Measurements from ENCODE around the gene PRPF31.

The PRPF31 gene

DNA sequence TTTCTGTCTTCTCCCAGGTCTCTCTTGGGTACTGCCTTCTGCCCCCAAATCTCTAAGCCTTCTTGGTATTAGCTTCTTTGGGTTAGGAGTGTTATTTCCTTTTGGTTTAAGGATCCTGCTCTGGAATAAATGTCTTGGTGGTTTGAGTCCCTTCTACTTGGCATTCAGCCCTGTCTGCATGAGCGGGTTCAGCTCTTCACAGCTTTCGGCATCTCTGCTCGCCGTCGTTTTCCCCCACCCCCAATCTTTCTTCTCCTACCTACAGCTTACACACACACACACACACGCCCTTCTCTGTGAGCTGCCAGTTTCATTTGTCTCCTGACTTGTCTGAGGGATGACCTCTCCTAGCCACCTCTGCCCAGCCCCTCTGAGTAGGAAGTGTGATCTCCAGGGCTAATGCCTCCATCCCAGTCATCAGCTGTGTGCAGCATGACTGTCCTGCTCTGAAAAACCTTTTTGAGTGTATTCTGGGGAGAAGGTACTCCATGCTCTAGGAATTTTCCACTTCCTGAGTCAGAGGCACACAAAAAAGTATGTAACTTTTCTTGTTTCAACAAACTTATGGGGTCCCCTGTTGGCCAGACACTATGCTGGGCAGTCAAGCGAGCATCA lies 26.7 kb downstream of the PRPF31 start:
- DNase-seq: no peak

DNA sequence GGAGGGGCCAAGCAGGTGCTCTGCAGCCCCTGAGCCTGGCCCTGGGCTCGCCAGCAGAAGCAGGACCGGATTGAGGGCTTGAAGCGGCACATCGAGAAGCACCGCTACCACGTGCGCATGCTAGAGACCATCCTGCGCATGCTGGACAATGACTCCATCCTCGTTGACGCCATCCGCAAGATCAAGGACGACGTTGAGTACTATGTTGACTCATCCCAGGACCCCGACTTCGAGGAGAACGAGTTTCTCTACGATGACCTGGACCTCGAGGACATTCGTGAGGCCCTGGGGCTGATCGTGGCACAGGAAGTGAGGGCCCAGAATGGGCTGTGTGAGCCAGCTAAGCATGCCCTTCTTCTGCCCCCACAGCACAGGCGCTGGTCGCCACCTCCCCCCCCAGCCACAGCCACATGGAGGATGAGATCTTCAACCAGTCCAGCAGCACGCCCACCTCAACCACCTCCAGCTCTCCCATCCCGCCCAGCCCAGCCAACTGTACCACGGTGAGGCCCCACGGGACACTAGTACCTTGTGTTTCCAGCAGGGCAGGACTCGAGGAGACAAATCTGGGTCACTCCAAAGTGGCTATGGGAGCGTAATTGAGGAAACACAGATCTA lies 30.1 kb downstream of the PRPF31 start:
- DNase-seq: no peak

GRCh38 chr19:54147676-54148075 lies 32.1 kb downstream of the PRPF31 start:
- DNase-seq: no peak

DNA sequence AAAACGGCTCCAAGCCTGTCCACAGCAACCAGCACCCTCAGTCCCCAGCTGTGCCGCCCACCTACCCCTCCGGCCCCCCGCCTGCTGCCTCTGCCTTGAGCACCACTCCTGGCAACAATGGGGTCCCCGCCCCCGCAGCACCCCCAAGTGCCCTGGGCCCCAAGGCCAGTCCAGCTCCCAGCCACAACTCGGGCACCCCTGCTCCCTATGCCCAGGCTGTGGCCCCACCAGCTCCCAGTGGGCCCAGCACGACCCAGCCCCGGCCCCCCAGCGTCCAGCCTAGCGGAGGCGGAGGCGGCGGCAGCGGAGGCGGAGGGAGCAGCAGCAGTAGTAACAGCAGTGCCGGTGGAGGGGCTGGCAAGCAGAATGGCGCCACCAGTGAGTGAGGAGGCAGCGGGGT lies 32.6 kb downstream of the PRPF31 start:
- no peak for DNase-seq

DNA sequence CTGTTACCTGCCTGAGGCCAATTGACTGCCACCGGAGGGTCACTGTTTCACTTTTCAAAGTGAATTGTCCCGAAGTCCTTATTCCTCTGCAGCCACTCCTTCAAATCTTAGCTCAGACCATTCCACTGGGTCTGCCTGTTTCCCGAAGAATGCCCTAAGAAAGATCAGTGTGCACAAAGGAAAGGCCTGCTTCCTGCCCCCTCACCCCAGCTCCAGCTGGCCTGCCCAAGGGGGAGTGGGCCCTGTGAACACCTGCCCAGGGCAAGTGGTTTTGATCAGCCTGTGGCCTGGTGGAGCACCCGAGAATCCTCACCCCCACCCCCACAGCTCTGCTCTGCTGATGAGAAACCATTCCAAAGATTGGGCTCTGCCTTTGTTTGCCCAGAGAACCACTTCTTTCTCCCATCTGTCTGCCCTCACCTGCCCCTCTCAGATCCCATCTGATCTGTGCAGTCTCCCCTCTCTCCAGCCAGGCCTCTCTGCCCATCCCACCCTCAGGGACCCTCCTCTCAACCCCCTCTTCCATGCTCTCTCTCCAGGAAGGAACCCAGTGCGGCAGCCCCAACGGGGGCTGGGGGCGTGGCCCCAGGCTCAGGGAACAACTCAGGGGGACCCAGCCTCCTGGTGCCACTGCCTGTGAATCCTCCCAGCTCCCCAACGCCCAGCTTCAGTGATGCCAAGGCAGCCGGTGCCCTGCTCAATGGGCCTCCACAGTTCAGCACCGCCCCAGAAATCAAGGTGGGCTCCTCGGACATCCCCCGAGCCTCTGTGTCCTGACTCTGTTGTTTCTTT lies 33.7 kb downstream of the PRPF31 start:
- DNase-seq: no peak

GRCh38 chr19:54151362-54152035 lies 35.9 kb downstream of the PRPF31 start:
- DNase-seq: no peak

DNA sequence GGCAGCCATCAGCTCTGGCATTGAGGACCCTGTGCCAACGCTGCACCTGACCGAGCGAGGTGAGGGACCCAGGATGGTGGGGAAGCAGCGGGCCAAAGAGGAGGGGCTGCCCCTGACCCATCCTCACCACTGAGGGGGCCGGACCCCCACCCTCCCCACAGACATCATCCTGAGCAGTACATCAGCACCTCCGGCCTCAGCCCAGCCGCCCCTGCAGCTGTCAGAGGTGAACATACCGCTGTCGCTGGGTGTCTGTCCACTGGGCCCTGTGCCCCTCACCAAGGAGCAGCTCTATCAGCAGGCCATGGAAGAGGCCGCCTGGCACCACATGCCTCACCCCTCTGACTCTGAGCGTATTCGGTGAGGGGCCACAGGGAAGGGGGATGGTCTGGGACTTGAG lies 36.7 kb downstream of the PRPF31 start:
- no peak for DNase-seq

DNA sequence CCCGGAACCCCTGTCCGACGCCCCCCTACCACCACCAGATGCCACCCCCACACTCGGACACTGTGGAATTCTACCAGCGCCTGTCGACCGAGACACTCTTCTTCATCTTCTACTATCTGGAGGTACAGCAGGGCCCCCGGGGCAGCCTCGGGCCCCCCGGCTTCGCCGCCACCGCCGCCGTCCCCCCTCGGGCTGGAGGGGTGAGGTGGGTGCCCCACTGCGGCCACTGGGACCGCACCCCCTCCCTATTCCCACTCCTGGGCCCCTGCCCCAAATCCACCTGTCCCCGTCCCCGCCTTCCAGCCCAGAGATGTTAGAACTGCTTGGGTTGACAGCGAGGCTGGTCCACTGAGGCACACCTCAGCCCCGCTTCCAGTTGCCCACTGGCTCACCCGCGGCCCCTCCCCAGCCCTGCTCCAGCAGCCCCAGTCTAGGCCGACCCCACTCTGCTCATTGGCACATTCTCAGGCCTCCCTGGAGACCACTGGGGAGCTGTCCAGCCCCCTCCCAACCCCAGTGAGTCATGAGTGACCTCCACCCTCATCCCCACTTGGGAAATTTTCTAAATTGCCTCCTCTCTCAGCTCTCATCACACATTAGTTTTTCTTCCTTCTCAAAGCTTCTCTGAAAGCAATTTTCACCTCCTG lies 37.4 kb downstream of the PRPF31 start:
- no peak for DNase-seq

- no peak for DNase-seq
Observed at GRCh38 chr19:54153731-54154326, 38.3 kb downstream of the PRPF31 start.

- DNase-seq: no peak
Observed at GRCh38 chr19:54154603-54155345, 39.2 kb downstream of the PRPF31 start.

DNA sequence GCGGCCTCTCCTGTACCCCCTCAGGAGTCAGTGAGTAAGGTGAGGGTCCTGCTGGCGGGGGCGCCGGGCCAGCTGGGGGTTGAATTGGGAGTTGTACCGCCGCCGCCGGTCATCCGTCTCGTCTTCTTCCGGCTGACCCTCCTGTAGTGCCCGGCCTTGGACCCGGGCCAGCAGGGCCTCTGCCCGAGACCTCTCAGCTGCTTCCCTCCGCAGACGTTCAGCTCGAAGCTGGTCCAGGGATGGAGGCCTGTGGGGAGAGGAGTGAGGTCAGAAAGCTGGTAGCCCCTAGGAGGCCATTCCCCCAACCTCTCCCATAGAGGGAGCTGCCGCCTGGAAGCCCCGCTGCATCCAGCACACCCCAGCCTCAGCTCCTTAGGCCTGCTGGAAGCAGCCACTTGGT lies 40.1 kb downstream of the PRPF31 start:
- no peak for DNase-seq

- no peak for DNase-seq
Observed at GRCh38 chr19:54156490-54156889, 40.9 kb downstream of the PRPF31 start.

DNA sequence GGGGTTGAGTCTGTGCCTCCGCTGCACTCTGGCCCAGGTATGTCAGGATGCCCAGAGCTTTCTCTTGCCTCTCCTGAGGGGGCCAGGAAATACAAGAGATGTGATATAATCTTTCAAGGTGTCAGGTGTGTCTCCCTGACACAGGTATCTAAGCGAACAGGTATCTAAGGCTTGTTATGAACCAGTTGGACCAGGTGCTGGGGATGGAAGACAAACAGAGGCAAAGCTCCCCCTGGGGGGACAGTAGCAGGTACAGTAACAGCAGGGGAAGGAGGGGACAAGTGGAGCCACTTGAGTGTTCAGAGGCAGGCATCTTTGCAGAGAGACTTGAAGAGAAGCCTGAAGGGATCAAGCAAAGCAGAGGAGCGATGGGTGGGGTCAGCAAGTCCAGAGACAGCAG lies 41.4 kb downstream of the PRPF31 start:
- no peak for DNase-seq

GRCh38 chr19:54158812-54159351 lies 43.3 kb downstream of the PRPF31 start:
- no peak for DNase-seq

- peak; percentile 100 for DNase-seq
Observed at GRCh38 chr19:54159352-54160181, 44.0 kb downstream of the PRPF31 start, which contains the start of gene LENG1. TSS of gene LENG1 (minus strand) at chr19:54159721. CDS start at chr19:54159695, 26 bp downstream.

GRCh38 chr19:54160182-54160811 lies 44.7 kb downstream of the PRPF31 start:
- DNase-seq: no peak

- no peak for DNase-seq
Observed at GRCh38 chr19:54160854-54161253, 45.3 kb downstream of the PRPF31 start.

GRCh38 chr19:54162241-54162805 lies 46.8 kb downstream of the PRPF31 start:
- DNase-seq: peak; percentile 68

DNA sequence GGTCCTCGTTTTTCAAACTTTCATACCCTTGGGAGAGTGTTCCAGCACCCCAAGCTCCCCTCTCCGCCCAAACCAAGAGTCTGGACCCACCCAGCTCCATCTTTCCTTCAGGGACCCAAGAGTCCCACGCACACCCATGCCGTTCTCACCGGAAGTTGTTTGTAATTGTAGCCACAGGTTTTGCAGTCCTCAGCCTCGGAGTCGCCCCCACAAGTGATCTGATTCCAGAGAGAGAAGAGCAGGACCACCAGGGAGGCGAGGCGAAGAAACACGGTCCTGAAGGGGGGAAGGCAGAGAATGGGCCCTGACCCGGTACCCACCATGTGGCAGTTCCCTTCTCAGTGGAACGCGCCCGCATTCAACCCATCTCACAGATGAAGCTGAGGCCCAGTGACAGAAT lies 47.3 kb downstream of the PRPF31 start:
- DNase-seq: no peak
